ENCODE measurements around the gene LRP2BP. TPM values are rescaled to one million over a fixed set of nuclear protein-coding genes. Genes with fewer than 3 reads are reported as not detected.
"Not testable (repeated sequence)": the region's sequence is repeated elsewhere in the genome, so short reads cannot be mapped to it uniquely, and the experiment has no call there.

The LRP2BP gene
- total RNA-seq, 1 experiment from 2014 or later = 0.33 TPM

DNA sequence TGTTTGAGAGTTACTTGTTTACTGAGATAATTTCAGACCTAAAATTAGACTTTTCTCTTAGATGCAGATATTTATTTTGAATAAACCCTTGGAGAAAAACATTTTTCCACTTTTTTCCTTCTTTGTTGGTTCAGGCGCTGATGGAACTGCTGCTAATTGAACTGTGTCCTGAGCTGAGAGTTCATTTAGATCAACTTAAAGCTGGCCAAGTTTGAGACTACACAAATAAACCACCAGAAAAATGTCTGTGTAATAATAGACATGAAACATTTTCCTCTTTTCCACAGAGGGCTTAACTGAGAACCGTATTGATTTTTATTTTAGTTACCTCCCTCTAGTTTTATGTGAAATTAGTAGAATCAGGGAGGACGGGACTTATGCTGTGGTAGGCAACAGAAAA, 32.5 kb downstream of the LRP2BP start (continued):
- TF ChIP-seq, protein P1, sequence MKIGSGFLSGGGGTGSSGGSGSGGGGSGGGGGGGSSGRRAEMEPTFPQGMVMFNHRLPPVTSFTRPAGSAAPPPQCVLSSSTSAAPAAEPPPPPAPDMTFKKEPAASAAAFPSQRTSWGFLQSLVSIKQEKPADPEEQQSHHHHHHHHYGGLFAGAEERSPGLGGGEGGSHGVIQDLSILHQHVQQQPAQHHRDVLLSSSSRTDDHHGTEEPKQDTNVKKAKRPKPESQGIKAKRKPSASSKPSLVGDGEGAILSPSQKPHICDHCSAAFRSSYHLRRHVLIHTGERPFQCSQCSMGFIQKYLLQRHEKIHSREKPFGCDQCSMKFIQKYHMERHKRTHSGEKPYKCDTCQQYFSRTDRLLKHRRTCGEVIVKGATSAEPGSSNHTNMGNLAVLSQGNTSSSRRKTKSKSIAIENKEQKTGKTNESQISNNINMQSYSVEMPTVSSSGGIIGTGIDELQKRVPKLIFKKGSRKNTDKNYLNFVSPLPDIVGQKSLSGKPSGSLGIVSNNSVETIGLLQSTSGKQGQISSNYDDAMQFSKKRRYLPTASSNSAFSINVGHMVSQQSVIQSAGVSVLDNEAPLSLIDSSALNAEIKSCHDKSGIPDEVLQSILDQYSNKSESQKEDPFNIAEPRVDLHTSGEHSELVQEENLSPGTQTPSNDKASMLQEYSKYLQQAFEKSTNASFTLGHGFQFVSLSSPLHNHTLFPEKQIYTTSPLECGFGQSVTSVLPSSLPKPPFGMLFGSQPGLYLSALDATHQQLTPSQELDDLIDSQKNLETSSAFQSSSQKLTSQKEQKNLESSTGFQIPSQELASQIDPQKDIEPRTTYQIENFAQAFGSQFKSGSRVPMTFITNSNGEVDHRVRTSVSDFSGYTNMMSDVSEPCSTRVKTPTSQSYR (CRISPR knock-in tag; IDR thresholded peaks at IDR 0.05) = no peak
- TF ChIP-seq JUN (CRISPR knock-in tag; IDR thresholded peaks at IDR 0.05) = no peak
- no peak for TF ChIP-seq SMAD4 (CRISPR knock-in tag; IDR thresholded peaks at IDR 0.05)
- TF ChIP-seq, protein P2, sequence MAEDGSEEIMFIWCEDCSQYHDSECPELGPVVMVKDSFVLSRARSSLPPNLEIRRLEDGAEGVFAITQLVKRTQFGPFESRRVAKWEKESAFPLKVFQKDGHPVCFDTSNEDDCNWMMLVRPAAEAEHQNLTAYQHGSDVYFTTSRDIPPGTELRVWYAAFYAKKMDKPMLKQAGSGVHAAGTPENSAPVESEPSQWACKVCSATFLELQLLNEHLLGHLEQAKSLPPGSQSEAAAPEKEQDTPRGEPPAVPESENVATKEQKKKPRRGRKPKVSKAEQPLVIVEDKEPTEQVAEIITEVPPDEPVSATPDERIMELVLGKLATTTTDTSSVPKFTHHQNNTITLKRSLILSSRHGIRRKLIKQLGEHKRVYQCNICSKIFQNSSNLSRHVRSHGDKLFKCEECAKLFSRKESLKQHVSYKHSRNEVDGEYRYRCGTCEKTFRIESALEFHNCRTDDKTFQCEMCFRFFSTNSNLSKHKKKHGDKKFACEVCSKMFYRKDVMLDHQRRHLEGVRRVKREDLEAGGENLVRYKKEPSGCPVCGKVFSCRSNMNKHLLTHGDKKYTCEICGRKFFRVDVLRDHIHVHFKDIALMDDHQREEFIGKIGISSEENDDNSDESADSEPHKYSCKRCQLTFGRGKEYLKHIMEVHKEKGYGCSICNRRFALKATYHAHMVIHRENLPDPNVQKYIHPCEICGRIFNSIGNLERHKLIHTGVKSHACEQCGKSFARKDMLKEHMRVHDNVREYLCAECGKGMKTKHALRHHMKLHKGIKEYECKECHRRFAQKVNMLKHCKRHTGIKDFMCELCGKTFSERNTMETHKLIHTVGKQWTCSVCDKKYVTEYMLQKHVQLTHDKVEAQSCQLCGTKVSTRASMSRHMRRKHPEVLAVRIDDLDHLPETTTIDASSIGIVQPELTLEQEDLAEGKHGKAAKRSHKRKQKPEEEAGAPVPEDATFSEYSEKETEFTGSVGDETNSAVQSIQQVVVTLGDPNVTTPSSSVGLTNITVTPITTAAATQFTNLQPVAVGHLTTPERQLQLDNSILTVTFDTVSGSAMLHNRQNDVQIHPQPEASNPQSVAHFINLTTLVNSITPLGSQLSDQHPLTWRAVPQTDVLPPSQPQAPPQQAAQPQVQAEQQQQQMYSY (CRISPR knock-in tag; IDR thresholded peaks at IDR 0.05) = no peak

DNA sequence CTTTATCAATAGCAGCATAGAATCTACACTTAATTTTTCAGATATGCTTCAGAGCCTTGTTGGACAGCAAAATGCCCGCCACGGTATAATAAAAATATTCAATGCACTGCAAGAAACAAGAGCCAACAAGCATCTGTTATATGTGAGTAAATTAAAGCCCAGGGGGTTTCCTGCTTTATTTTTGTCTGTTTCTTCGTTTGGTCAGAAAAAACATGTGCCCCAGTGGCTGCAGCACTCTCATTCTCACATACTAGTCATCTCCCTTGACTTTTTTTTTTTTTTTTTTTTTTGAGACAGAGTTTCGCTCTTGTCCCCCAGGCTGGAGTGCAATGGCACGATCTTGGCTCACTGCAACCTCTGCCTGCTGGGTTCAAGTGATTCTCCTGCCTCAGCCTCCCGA, 33.2 kb downstream of the LRP2BP start:
- H3K4me1 Mint-ChIP-seq; H3K9me3 Mint-ChIP-seq; H3K27me3 Mint-ChIP-seq (ENCODE audit: low read depth); H3K36me3 Mint-ChIP-seq; ATAC-seq; H3K27ac Mint-ChIP-seq; DNase-seq (ENCODE audit: low spot score); H3K4me3 Mint-ChIP-seq; POLR2A ChIA-PET: not testable (repeated sequence)
- CTCF ChIA-PET = interaction anchor here (0.7 kb wide), 2 partner anchors 24 to 669 kb away, joined by 3 read pairs; no protein-coding TSS in a partner anchor

DNA sequence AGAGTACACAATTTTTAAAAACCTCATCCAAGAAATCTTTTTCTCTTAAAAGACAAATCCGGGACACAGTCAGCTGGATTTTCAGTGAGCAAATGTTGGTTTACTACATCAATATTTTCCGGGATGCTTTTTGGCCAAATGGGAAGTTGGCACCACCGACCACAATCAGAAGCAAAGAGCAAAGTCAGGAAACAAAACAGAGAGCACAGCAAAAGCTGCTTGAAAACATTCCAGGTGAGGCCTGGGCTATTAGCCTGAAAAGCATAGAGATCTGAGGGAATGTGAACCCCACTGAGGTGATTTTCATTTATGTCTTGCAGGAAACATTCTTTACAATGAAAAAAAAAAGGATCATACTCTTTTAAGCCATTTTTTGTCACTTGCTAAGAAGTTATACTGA, 33.9 kb downstream of the LRP2BP start:
- H3K9me3 Mint-ChIP-seq = no peaks in the 10 kb centered on the region
- 0 out of 2 replicates have a peak overlapping the region, but pooled peaks have one; percentile 25 for H3K27ac Mint-ChIP-seq
- peaks cover 7% of the 10 kb centered on the region; the same call in 1 of the 2 replicates for H3K36me3 Mint-ChIP-seq
- H3K4me3 Mint-ChIP-seq = no peak overlapping the region
- ChIA-PET POLR2A (no interaction called here), CTCF (no interaction called here)
- peaks cover 10% of the 10 kb centered on the region for H3K4me1 Mint-ChIP-seq
- ATAC-seq (no peak), DNase-seq (ENCODE audit: low spot score) (no peak)
- H3K27me3 Mint-ChIP-seq (ENCODE audit: low read depth) = no peaks in the 10 kb centered on the region
- TF ChIP-seq NR3C1 (CRISPR knock-in tag; conservative IDR thresholded peaks at IDR 0.05; ENCODE audit: low read depth) (no peak), CREB1 (CRISPR knock-in tag; IDR thresholded peaks at IDR 0.05) (no peak), ZNF232 (CRISPR knock-in tag; IDR thresholded peaks at IDR 0.05) (no peak), SOX15 (CRISPR knock-in tag; IDR thresholded peaks at IDR 0.05) (no peak), ZNF263 (CRISPR knock-in tag; IDR thresholded peaks at IDR 0.05; ENCODE audit: low read depth) (no peak)
- TF ChIP-seq, protein P3, sequence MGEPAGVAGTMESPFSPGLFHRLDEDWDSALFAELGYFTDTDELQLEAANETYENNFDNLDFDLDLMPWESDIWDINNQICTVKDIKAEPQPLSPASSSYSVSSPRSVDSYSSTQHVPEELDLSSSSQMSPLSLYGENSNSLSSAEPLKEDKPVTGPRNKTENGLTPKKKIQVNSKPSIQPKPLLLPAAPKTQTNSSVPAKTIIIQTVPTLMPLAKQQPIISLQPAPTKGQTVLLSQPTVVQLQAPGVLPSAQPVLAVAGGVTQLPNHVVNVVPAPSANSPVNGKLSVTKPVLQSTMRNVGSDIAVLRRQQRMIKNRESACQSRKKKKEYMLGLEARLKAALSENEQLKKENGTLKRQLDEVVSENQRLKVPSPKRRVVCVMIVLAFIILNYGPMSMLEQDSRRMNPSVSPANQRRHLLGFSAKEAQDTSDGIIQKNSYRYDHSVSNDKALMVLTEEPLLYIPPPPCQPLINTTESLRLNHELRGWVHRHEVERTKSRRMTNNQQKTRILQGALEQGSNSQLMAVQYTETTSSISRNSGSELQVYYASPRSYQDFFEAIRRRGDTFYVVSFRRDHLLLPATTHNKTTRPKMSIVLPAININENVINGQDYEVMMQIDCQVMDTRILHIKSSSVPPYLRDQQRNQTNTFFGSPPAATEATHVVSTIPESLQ (CRISPR knock-in tag; IDR thresholded peaks at IDR 0.05) = no peak
- TF ChIP-seq, protein P4, sequence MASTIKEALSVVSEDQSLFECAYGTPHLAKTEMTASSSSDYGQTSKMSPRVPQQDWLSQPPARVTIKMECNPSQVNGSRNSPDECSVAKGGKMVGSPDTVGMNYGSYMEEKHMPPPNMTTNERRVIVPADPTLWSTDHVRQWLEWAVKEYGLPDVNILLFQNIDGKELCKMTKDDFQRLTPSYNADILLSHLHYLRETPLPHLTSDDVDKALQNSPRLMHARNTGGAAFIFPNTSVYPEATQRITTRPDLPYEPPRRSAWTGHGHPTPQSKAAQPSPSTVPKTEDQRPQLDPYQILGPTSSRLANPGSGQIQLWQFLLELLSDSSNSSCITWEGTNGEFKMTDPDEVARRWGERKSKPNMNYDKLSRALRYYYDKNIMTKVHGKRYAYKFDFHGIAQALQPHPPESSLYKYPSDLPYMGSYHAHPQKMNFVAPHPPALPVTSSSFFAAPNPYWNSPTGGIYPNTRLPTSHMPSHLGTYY (CRISPR knock-in tag; IDR thresholded peaks at IDR 0.05) = no peak
- TF ChIP-seq, protein P5, sequence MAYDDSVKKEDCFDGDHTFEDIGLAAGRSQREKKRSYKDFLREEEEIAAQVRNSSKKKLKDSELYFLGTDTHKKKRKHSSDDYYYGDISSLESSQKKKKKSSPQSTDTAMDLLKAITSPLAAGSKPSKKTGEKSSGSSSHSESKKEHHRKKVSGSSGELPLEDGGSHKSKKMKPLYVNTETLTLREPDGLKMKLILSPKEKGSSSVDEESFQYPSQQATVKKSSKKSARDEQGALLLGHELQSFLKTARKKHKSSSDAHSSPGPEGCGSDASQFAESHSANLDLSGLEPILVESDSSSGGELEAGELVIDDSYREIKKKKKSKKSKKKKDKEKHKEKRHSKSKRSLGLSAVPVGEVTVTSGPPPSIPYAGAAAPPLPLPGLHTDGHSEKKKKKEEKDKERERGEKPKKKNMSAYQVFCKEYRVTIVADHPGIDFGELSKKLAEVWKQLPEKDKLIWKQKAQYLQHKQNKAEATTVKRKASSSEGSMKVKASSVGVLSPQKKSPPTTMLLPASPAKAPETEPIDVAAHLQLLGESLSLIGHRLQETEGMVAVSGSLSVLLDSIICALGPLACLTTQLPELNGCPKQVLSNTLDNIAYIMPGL (CRISPR knock-in tag; IDR thresholded peaks at IDR 0.05) = no peak
- TF ChIP-seq, protein P6, sequence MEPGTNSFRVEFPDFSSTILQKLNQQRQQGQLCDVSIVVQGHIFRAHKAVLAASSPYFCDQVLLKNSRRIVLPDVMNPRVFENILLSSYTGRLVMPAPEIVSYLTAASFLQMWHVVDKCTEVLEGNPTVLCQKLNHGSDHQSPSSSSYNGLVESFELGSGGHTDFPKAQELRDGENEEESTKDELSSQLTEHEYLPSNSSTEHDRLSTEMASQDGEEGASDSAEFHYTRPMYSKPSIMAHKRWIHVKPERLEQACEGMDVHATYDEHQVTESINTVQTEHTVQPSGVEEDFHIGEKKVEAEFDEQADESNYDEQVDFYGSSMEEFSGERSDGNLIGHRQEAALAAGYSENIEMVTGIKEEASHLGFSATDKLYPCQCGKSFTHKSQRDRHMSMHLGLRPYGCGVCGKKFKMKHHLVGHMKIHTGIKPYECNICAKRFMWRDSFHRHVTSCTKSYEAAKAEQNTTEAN (CRISPR knock-in tag; IDR thresholded peaks at IDR 0.05) = no peak
- TF ChIP-seq, protein P7, sequence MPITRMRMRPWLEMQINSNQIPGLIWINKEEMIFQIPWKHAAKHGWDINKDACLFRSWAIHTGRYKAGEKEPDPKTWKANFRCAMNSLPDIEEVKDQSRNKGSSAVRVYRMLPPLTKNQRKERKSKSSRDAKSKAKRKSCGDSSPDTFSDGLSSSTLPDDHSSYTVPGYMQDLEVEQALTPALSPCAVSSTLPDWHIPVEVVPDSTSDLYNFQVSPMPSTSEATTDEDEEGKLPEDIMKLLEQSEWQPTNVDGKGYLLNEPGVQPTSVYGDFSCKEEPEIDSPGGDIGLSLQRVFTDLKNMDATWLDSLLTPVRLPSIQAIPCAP (CRISPR knock-in tag; IDR thresholded peaks at IDR 0.05) = no peak
- TF ChIP-seq, protein P8, sequence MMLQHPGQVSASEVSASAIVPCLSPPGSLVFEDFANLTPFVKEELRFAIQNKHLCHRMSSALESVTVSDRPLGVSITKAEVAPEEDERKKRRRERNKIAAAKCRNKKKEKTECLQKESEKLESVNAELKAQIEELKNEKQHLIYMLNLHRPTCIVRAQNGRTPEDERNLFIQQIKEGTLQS (CRISPR knock-in tag; conservative IDR thresholded peaks at IDR 0.05) = no peak

Measured in WTC11 (cell line).